HEK293 (cell line): Measurements from ENCODE around the gene MAP4K2.

Experiments used
- CTCF ChIA-PET: fragments of 350-600 bp; formaldehyde crosslinking; extraction: SDS; loops from one replicate; lab custom pipeline; 2021; ENCODE audit warnings: antibody characterized with exemption; lab: Yijun Ruan, JAX
- POLR2A ChIA-PET: fragments of 300-600 bp; formaldehyde crosslinking; extraction: SDS; loops from one replicate; lab custom pipeline; 2020; ENCODE audit warnings: antibody characterized with exemption, inconsistent platforms; lab: Yijun Ruan, JAX
- H3K27ac ChIP-seq: fragments of 200-500 bp; sonication (Bioruptor generic); 2 replicates; pipeline ENCODE4 v1.5.1; 2014; ENCODE audit warnings: low read depth, low read length, control low read depth, inconsistent platforms; ENCODE audit errors: extremely low read depth
- H3K36me3 ChIP-seq, 2 experiments: fragments of 200-500 bp in 1 of 2; sonication (Bioruptor generic) in 1 of 2; 1 replicate in 1 of 2; 2 replicates in 1 of 2; pipeline ENCODE4 v1.5.1; 2014 to 2017; ENCODE audit warnings: inconsistent platforms in 2 of 2, low read length in 2 of 2; ENCODE audit not compliant: control insufficient read depth in 2 of 2, insufficient read depth in 1 of 2
- H3K4me1 ChIP-seq: fragments of 200-500 bp; sonication (Bioruptor generic); 2 replicates; pipeline ENCODE4 v1.5.1; 2014; ENCODE audit warnings: mild to moderate bottlenecking, low read length, inconsistent platforms; ENCODE audit not compliant: control insufficient read depth, insufficient read depth
- H3K4me3 ChIP-seq: 2 replicates; pipeline ENCODE4 v1.5.1; 2011; ENCODE audit warnings: low read depth, mild to moderate bottlenecking, control low read depth, low read length, moderate library complexity
- H3K9me3 ChIP-seq: fragments of 200-500 bp; sonication (Bioruptor generic); 2 replicates; pipeline ENCODE4 v1.5.1; 2014; ENCODE audit warnings: low read depth, low read length, inconsistent platforms; ENCODE audit not compliant: control insufficient read depth, insufficient read depth
- IKZF3 ChIP-seq: fragments of 450-650 bp; IDR thresholded peaks from 2 replicates; pipeline ENCODE4 v1.5.0; 2018; ENCODE audit warnings: missing biosample characterization, mild to moderate bottlenecking, missing genetic modification characterization, moderate library complexity
- KLF1 ChIP-seq: fragments of 450-650 bp; formaldehyde crosslinking; IDR thresholded peaks from 2 replicates; pipeline ENCODE4 v1.5.1; 2016; ENCODE audit warnings: missing biosample characterization, missing genetic modification characterization
- MZF1 ChIP-seq: fragments of 450-650 bp; formaldehyde crosslinking; IDR thresholded peaks from 2 replicates; pipeline ENCODE4 v1.5.1; 2017; ENCODE audit warnings: missing biosample characterization, missing genetic modification characterization, borderline replicate concordance
- ZBTB21 ChIP-seq: fragments of 450-650 bp; formaldehyde crosslinking; IDR thresholded peaks from 2 replicates; pipeline ENCODE4 v1.5.1; 2017; ENCODE audit warnings: missing biosample characterization, missing genetic modification characterization
- ZNF19 ChIP-seq: fragments of 450-650 bp; formaldehyde crosslinking; IDR thresholded peaks from 2 replicates; pipeline ENCODE4; 2016; ENCODE audit warnings: missing biosample characterization, missing genetic modification characterization, low read depth
- ZNF423 ChIP-seq: fragments of 450-650 bp; formaldehyde crosslinking; IDR thresholded peaks from 2 replicates; pipeline ENCODE4 v1.5.1; 2016; ENCODE audit warnings: missing biosample characterization, missing genetic modification characterization
- ZNF433 ChIP-seq: fragments of 450-650 bp; formaldehyde crosslinking; IDR thresholded peaks from 2 replicates; pipeline ENCODE4 v1.5.1; 2016; ENCODE audit warnings: missing biosample characterization, missing genetic modification characterization, low read depth
- ZNF555 ChIP-seq: fragments of 450-650 bp; formaldehyde crosslinking; conservative IDR thresholded peaks from 2 replicates; pipeline ENCODE4 v1.5.1; 2017; ENCODE audit warnings: missing biosample characterization, mild to moderate bottlenecking, missing genetic modification characterization, inconsistent platforms
- ZNF596 ChIP-seq: fragments of 450-650 bp; IDR thresholded peaks from 2 replicates; pipeline ENCODE4 v1.5.0; 2018; ENCODE audit warnings: missing biosample characterization, mild to moderate bottlenecking, missing genetic modification characterization, moderate library complexity
- ZNF623 ChIP-seq: fragments of 450-650 bp; formaldehyde crosslinking; IDR thresholded peaks from 2 replicates; pipeline ENCODE4 v1.5.1; 2016; ENCODE audit warnings: missing biosample characterization, missing genetic modification characterization
- ZNF677 ChIP-seq: fragments of 450-650 bp; IDR thresholded peaks from 2 replicates; pipeline ENCODE4 v1.5.0; 2018; ENCODE audit warnings: missing biosample characterization, mild to moderate bottlenecking, missing genetic modification characterization, moderate library complexity
- ZNF707 ChIP-seq: fragments of 450-650 bp; formaldehyde crosslinking; IDR thresholded peaks from 2 replicates; pipeline ENCODE4 v1.5.1; 2016; ENCODE audit warnings: missing biosample characterization, missing genetic modification characterization
- TF ChIP-seq, protein P1 (sequence below): fragments of 450-650 bp; formaldehyde crosslinking; IDR thresholded peaks from 2 replicates; pipeline ENCODE4 v1.5.1; 2016; ENCODE audit warnings: missing biosample characterization, missing genetic modification characterization
- TF ChIP-seq, protein P2 (sequence below): fragments of 450-650 bp; formaldehyde crosslinking; IDR thresholded peaks from 2 replicates; pipeline ENCODE4 v1.5.1; 2016; ENCODE audit warnings: missing biosample characterization, missing genetic modification characterization
- TF ChIP-seq, protein P3 (sequence below): sonication (generic); formaldehyde crosslinking; IDR thresholded peaks from 2 replicates; pipeline ENCODE4 v1.8.1; 2022; ENCODE audit warnings: mild to moderate bottlenecking, moderate library complexity, missing genetic modification reagents
- TF ChIP-seq, protein P4 (sequence below): fragments of 450-650 bp; formaldehyde crosslinking; IDR thresholded peaks from 2 replicates; pipeline ENCODE4; 2016; ENCODE audit warnings: missing biosample characterization, missing genetic modification characterization
- TF ChIP-seq, protein P5 (sequence below): IDR thresholded peaks from 2 replicates; pipeline ENCODE4 v1.6.1; 2011; ENCODE audit warnings: mild to moderate bottlenecking, low read depth, low read length, borderline replicate concordance

The MAP4K2 gene

DNA sequence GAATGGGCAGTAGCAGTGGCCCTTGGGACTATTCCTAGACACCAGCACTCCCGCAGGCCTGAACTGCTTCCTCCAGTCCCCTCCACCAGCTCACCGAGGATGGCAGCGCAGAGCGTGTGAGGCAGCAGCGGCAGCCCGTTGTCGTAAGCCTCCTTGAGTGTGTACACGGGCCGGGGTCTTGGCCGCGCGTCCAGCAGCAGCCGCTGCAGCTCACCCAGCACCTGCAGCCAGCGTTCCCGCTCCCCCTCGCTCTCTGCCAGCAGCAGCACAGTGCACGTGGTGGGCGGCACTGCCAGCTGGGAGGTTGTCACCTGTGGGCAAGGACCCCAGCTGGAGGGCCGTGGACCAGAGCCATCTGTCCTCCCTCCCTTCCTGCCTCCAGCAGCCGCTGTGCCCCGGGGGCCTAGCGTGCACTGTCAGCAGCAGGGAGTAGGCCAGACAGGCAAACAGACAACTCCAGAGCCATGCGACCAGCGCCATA lies 28.4 kb upstream of the MAP4K2 start (continued):
- TF ChIP-seq ZNF555 (no peak), ZBTB21 (no peak)
- TF ChIP-seq, protein P1, sequence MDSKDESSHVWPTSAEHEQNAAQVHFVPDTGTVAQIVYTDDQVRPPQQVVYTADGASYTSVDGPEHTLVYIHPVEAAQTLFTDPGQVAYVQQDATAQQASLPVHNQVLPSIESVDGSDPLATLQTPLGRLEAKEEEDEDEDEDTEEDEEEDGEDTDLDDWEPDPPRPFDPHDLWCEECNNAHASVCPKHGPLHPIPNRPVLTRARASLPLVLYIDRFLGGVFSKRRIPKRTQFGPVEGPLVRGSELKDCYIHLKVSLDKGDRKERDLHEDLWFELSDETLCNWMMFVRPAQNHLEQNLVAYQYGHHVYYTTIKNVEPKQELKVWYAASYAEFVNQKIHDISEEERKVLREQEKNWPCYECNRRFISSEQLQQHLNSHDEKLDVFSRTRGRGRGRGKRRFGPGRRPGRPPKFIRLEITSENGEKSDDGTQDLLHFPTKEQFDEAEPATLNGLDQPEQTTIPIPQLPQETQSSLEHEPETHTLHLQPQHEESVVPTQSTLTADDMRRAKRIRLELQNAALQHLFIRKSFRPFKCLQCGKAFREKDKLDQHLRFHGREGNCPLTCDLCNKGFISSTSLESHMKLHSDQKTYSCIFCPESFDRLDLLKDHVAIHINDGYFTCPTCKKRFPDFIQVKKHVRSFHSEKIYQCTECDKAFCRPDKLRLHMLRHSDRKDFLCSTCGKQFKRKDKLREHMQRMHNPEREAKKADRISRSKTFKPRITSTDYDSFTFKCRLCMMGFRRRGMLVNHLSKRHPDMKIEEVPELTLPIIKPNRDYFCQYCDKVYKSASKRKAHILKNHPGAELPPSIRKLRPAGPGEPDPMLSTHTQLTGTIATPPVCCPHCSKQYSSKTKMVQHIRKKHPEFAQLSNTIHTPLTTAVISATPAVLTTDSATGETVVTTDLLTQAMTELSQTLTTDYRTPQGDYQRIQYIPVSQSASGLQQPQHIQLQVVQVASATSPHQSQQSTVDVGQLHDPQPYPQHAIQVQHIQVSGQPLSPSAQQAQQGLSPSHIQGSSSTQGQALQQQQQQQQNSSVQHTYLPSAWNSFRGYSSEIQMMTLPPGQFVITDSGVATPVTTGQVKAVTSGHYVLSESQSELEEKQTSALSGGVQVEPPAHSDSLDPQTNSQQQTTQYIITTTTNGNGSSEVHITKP = no peak
- TF ChIP-seq, protein P2, sequence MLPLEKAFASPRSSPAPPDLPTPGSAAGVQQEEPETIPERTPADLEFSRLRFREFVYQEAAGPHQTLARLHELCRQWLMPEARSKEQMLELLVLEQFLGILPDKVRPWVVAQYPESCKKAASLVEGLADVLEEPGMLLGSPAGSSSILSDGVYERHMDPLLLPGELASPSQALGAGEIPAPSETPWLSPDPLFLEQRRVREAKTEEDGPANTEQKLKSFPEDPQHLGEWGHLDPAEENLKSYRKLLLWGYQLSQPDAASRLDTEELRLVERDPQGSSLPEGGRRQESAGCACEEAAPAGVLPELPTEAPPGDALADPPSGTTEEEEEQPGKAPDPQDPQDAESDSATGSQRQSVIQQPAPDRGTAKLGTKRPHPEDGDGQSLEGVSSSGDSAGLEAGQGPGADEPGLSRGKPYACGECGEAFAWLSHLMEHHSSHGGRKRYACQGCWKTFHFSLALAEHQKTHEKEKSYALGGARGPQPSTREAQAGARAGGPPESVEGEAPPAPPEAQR = no peak

DNA sequence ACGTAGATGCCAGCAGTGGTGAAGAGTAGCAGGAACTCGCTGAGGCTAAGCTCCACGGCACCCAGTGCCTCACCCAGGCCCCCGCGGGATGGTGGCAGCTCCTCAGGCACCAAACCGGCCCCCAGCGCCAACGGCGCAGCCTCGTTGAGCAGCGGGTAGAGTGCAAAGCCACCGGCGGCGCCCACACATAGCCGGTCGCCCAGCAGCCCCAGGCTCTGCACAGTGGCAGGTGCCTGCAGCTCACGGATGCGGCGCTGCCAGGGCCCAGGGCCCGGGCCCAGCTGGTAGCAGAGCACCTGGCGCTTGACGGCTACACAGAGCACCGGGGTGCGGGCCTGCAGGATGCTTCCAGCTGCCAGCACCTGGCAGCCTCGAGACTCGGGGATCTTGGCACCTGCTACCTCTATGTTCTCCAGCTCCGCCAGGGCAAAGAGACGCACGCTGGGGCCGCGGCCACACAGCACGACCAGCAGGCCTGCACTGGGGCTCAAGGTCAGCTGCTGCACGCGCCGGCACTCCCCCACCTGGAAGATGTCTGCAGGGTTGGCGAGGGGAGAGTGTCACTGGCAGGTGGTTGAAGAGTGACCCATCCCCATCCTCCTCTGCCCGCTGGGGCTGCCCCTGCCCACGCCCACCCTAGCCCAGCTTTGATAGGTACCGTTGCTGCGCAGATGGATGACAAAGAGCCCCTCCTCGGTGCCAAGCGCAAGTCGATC lies 26.7 kb upstream of the MAP4K2 start:
- ChIA-PET POLR2A (interaction anchor here (1.8 kb wide), 1 partner anchor 51 kb away, joined by 5 read pairs; the partner anchor contains the start of gene SF1), CTCF (no interaction called here)
- Histone ChIP-seq H3K36me3 (peaks cover 0 to 16% of the 10 kb centered on the region in 2 experiments; a peak in 2 of 3 replicates), H3K4me3 (no peak overlapping the region), H3K4me1 (no peaks in the 10 kb centered on the region), H3K27ac (no peak overlapping the region), H3K9me3 (no peaks in the 10 kb centered on the region)
- TF ChIP-seq, protein P3, sequence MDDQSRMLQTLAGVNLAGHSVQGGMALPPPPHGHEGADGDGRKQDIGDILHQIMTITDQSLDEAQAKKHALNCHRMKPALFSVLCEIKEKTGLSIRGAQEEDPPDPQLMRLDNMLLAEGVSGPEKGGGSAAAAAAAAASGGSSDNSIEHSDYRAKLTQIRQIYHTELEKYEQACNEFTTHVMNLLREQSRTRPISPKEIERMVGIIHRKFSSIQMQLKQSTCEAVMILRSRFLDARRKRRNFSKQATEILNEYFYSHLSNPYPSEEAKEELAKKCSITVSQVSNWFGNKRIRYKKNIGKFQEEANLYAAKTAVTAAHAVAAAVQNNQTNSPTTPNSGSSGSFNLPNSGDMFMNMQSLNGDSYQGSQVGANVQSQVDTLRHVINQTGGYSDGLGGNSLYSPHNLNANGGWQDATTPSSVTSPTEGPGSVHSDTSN (CRISPR knock-in tag) = no peak
- TF ChIP-seq MZF1 (tag by site-specific recombination) = no peak
- TF ChIP-seq ZNF596 = no peak
- TF ChIP-seq KLF1 (tag by site-specific recombination) = no peak
- no peak for TF ChIP-seq ZNF677 (tag by site-specific recombination)
- TF ChIP-seq, protein P4, sequence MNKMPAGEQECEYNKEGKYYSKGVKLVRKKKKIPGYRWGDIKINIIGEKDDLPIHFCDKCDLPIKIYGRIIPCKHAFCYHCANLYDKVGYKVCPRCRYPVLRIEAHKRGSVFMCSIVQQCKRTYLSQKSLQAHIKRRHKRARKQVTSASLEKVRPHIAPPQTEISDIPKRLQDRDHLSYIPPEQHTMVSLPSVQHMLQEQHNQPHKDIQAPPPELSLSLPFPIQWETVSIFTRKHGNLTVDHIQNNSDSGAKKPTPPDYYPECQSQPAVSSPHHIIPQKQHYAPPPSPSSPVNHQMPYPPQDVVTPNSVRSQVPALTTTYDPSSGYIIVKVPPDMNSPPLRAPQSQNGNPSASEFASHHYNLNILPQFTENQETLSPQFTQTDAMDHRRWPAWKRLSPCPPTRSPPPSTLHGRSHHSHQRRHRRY (tag by site-specific recombination) = no peak
- TF ChIP-seq IKZF3 = no peak
- TF ChIP-seq ZNF433 (tag by site-specific recombination) = no peak
- TF ChIP-seq, protein P5, sequence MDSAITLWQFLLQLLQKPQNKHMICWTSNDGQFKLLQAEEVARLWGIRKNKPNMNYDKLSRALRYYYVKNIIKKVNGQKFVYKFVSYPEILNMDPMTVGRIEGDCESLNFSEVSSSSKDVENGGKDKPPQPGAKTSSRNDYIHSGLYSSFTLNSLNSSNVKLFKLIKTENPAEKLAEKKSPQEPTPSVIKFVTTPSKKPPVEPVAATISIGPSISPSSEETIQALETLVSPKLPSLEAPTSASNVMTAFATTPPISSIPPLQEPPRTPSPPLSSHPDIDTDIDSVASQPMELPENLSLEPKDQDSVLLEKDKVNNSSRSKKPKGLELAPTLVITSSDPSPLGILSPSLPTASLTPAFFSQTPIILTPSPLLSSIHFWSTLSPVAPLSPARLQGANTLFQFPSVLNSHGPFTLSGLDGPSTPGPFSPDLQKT = no peak
- TF ChIP-seq ZNF623 = no peak
- no peak for TF ChIP-seq ZNF707 (tag by site-specific recombination)
- no peak for TF ChIP-seq ZNF19 (tag by site-specific recombination)
- TF ChIP-seq ZNF423 = no peak
